GM12878 (cell line): Measurements from ENCODE around the gene PIP5KL1. TPM values are rescaled to one million over a fixed set of nuclear protein-coding genes. Genes with fewer than 3 reads are reported as not detected.
A peak's percentile ranks its signal among the peaks of the same experiment; 100 is the strongest.

Source experiments
- ATAC-seq: fragments of 200-7000 bp; cut with Tn5 transposase; 3 replicates; pipeline ENCODE4 v1.9.1; 2020; ENCODE audit warnings: mild to moderate bottlenecking, moderate library complexity
- BruUV-seq: library from RNA; stranded (reverse); fragments of 400-500 nt; replicated peaks from 2 replicates; lab custom pipeline; 2021; lab: Mats Ljungman, UMichigan
- CTCF ChIA-PET: fragments of 300-600 bp; sonication (Branson Sonifier 250); formaldehyde crosslinking; extraction: SDS; loops from one replicate; lab custom pipeline; 2021; ENCODE audit warnings: inconsistent platforms; lab: Yijun Ruan, JAX
- POLR2A ChIA-PET: fragments of 350-600 bp; formaldehyde crosslinking; extraction: SDS; loops from one replicate; lab custom pipeline; 2021; ENCODE audit warnings: inconsistent platforms; lab: Charles Lee
- RAD21 ChIA-PET: fragments of 300-600 bp; sonication (Branson Sonifier 250); formaldehyde crosslinking; loops from one replicate; lab custom pipeline; 2023; ENCODE audit warnings: antibody characterized with exemption; ENCODE audit not compliant: unreplicated experiment; lab: Charles Lee
- SMC1A ChIA-PET: fragments of 300-600 bp; sonication (Branson Sonifier 250); formaldehyde crosslinking; loops from one replicate; lab custom pipeline; 2023; ENCODE audit not compliant: unreplicated experiment, uncharacterized antibody; lab: Charles Lee
- DNase-seq: peaks from one replicate; pipeline ENCODE4 v3.0.0-alpha.2; 2011; ENCODE audit warnings: low read depth, low spot score
- FAIRE-seq: peaks from 3 replicates; lab custom pipeline; 2011; peaks lifted over from hg19 to GRCh38; lab: Jason Lieb, UNC
- H2AFZ ChIP-seq: 2 replicates; pipeline ENCODE4 v1.6.0; 2011; ENCODE audit warnings: low read depth, low read length, control low read depth; ENCODE audit not compliant: control insufficient read depth
- H3K27ac ChIP-seq: 2 replicates; pipeline ENCODE4 v1.5.1; 2011; ENCODE audit warnings: control low read depth; ENCODE audit not compliant: control insufficient read depth, insufficient read depth
- H3K27me3 ChIP-seq, 2 experiments: replicated peaks in 1 of 2; 2 replicates each; pipeline versions ENCODE4 v1.6.0 to v1.6.1; 2011; ENCODE audit warnings: low read length in 1 of 2; ENCODE audit not compliant: control insufficient read depth in 2 of 2, insufficient read depth in 2 of 2
- H3K36me3 ChIP-seq, 2 experiments: 2 replicates each; pipeline ENCODE4 v1.5.1; 2011; ENCODE audit warnings: low read length in 1 of 2; ENCODE audit not compliant: control insufficient read depth in 2 of 2, insufficient read depth in 2 of 2
- H3K4me1 ChIP-seq: 2 replicates; pipeline ENCODE4 v1.6.1; 2011; ENCODE audit warnings: mild to moderate bottlenecking, low read length, moderate library complexity, mixed read lengths; ENCODE audit not compliant: control insufficient read depth, insufficient read depth
- H3K4me2 ChIP-seq: 2 replicates; pipeline ENCODE4 v1.6.0; 2011; ENCODE audit warnings: control low read depth; ENCODE audit not compliant: control insufficient read depth, insufficient read depth
- H3K4me3 ChIP-seq: fragments of 200-600 bp; sonication (generic); 2 replicates; pipeline ENCODE4 v1.5.1; 2016
- H3K79me2 ChIP-seq: 2 replicates; pipeline ENCODE4 v1.6.0; 2011; ENCODE audit warnings: low read length; ENCODE audit not compliant: control insufficient read depth, insufficient read depth
- H3K9ac ChIP-seq: 2 replicates; pipeline ENCODE4 v1.8.0; 2011; ENCODE audit warnings: low read length, control low read depth, mixed read lengths; ENCODE audit not compliant: control insufficient read depth, insufficient read depth
- H3K9me3 ChIP-seq: replicated peaks from 3 replicates; pipeline ENCODE4 v1.5.1; 2011; ENCODE audit warnings: mild to moderate bottlenecking, low read length; ENCODE audit not compliant: control insufficient read depth, insufficient read depth
- H4K20me1 ChIP-seq: 2 replicates; pipeline ENCODE4 v1.6.0; 2011; ENCODE audit not compliant: control insufficient read depth, insufficient read depth
- BCL3 ChIP-seq: IDR thresholded peaks from 2 replicates; pipeline ENCODE4 v1.6.1; 2011; ENCODE audit warnings: borderline replicate concordance, low read depth, mild to moderate bottlenecking, moderate library complexity, low read length; ENCODE audit not compliant: insufficient read depth, poor library complexity, severe bottlenecking
- E2F4 ChIP-seq: IDR thresholded peaks from 2 replicates; pipeline ENCODE4 v1.6.1; 2012; ENCODE audit warnings: low read depth, low read length, improper control_type of control experiment
- IRF5 ChIP-seq: fragments of 450-650 bp; IDR thresholded peaks from 2 replicates; pipeline ENCODE4 v1.6.1; 2017; ENCODE audit warnings: borderline replicate concordance
- NR2F1 ChIP-seq: fragments of 450-650 bp; conservative IDR thresholded peaks from 2 replicates; pipeline ENCODE4 v1.6.1; 2017; ENCODE audit warnings: mild to moderate bottlenecking
- PML ChIP-seq: IDR thresholded peaks from 2 replicates; pipeline ENCODE4 v1.6.1; 2012; ENCODE audit warnings: low read length, inconsistent platforms
- POLR2A ChIP-seq: IDR thresholded peaks from 2 replicates; pipeline ENCODE4 v1.6.1; 2011; ENCODE audit warnings: low read depth, mild to moderate bottlenecking, low read length
- SKIL ChIP-seq: fragments of 450-650 bp; IDR thresholded peaks from 2 replicates; pipeline ENCODE4 v1.6.1; 2017; ENCODE audit warnings: mild to moderate bottlenecking, low read depth, inconsistent platforms; ENCODE audit not compliant: poor library complexity, severe bottlenecking
- STAT1 ChIP-seq: fragments of 450-650 bp; conservative IDR thresholded peaks from 2 replicates; pipeline ENCODE4 v1.6.1; 2014; ENCODE audit warnings: antibody characterized with exemption, mild to moderate bottlenecking
- YY1 ChIP-seq: IDR thresholded peaks from 2 replicates; pipeline ENCODE4 v1.6.1; 2011; ENCODE audit warnings: low read depth, mild to moderate bottlenecking, low read length
- ZNF622 ChIP-seq: fragments of 450-650 bp; IDR thresholded peaks from 2 replicates; pipeline ENCODE4 v1.6.1; 2017; ENCODE audit warnings: mild to moderate bottlenecking, inconsistent platforms
- WGBS: methylation state at CpG from one replicate; pipeline ENCODE4 v1.1.6; 2016; ENCODE audit warnings: low lambda C conversion rate; ENCODE audit not compliant: insufficient replicate concordance, insufficient coverage; ENCODE audit errors: missing lambda C conversion rate; 5-methylcytosine and 5-hydroxymethylcytosine counted together
- in situ Hi-C: fragments of 300-500 bp; cut with MboI; formaldehyde crosslinking; loops from 9 replicates; pipeline ENCODE4 v1.14.3; 2018; ENCODE audit warnings: mixed read lengths
- intact Hi-C: fragments of 100-400 bp; cut with micrococcal nuclease; formaldehyde crosslinking; loops from one replicate; pipeline ENCODE4 v1.14.2; 2022; ENCODE audit not compliant: unreplicated experiment
- polyA plus RNA-seq, 11 experiments: library from polyadenylated mRNA; depleted of rRNA in 4 of 11; unstranded in 6 of 11; stranded (reverse) in 5 of 11; fragments of >200 nt; fragmentation: Nextera tagmentation in 4 of 11; fragmentation: Illumina TruSeq in 1 of 11; extraction: Ambion mirVana in 4 of 11; extraction: Trizol in 1 of 11; gene quantifications; 1 replicate in 1 of 11; 2 replicates in 10 of 11; pipeline versions ENCODE4 v1.2.1 to v1.2.3, GENCODE V29; 2011 to 2016; ENCODE audit warnings: inconsistent platforms in 2 of 11, missing spikeins in 2 of 11, low read depth in 1 of 11
- total RNA-seq, 4 experiments: library from RNA; depleted of rRNA in 3 of 4; stranded (reverse); fragments of >200 nt in 3 of 4; fragmentation: Illumina TruSeq in 1 of 4; extraction: Trizol in 1 of 4; gene quantifications; 2 replicates each; pipeline versions ENCODE4 v1.2.1 to v1.2.3, GENCODE V29; 2013 to 2021

The PIP5KL1 gene
- total and polyA plus RNA-seq, 10 of the 15 experiments (the other 5 are each of a cell fraction or from before 2014, with no cell fraction given): 0.04 to 0.67 (median 0.43) TPM; not detected in 2

- ATAC-seq (no peak), DNase-seq (no peak), FAIRE-seq (no peak)
- POLR2A ChIA-PET: interaction anchor here (0.7 kb wide), 1 partner anchor 84 kb away, joined by 3 read pairs; no protein-coding TSS in a partner anchor
- SMC1A ChIA-PET: interaction anchor here (1.2 kb wide), 1 partner anchor 190 kb away, joined by 4 read pairs; the partner anchor contains the start of gene TOR2A
- no peak overlapping the region for H2AFZ ChIP-seq
- H4K20me1 ChIP-seq: peaks cover 2% of the 10 kb centered on the region; the same call in 1 of the 2 replicates
- H3K4me2 ChIP-seq: no peak overlapping the region
- no peak for TF ChIP-seq NR2F1
- no peak for TF ChIP-seq IRF5
- no peak for TF ChIP-seq E2F4
- peak; percentile 65 for TF ChIP-seq POLR2A
- no peak for TF ChIP-seq YY1
- TF ChIP-seq STAT1: no peak
- TF ChIP-seq ZNF622: no peak
- TF ChIP-seq BCL3: peak; percentile 67
- no peak for TF ChIP-seq PML
- TF ChIP-seq SKIL: no peak
- no peaks in the 10 kb centered on the region for H3K36me3 ChIP-seq
- no peak overlapping the region for H3K9ac ChIP-seq
- no peak overlapping the region for H3K27ac ChIP-seq
- peaks cover 8% of the 10 kb centered on the region for H3K4me1 ChIP-seq
- intact Hi-C loops: no loop called here
- no TSS peak for BruUV-seq
- WGBS: 72% methylated on average over 22 of the region's 22 CpGs
- H3K9me3 ChIP-seq: no peaks in the 10 kb centered on the region
- H3K79me2 ChIP-seq: no peaks in the 10 kb centered on the region
- CTCF ChIA-PET: interaction anchor here (1.5 to 9.4 kb wide), 2 partner anchors 54 to 110 kb away, joined by 6 to 91 read pairs; no protein-coding TSS in a partner anchor
- H3K27me3 ChIP-seq: peaks cover 2 to 4% of the 10 kb centered on the region in 2 experiments; a peak in 3 of 4 replicates
- H3K4me3 ChIP-seq: no peak overlapping the region
- in situ Hi-C loops: loop anchor here (5.0 kb wide), 1 partner anchor 423 kb away; no protein-coding TSS in a partner anchor
- RAD21 ChIA-PET: interaction anchor here (0.6 kb wide), 1 partner anchor 135 kb away, joined by 3 read pairs; no protein-coding TSS in a partner anchor
These were observed 5.7 kb downstream of the PIP5KL1 start for GRCh38 chr9:127924736-127925444.
